Epithelial cell of esophagus (primary cell): Measurements from ENCODE around the gene STYK1.

Experiments
- DNase-seq: peaks from one replicate; pipeline ENCODE4 v3.0.0; 2010; ENCODE audit warnings: low read depth
- H3K4me3 ChIP-seq: 2 replicates; pipeline ENCODE4 v1.5.1; 2011; ENCODE audit warnings: mild to moderate bottlenecking, low read length, control low read depth
- TF ChIP-seq, protein P1 (sequence below): IDR thresholded peaks from 2 replicates; pipeline ENCODE4 v1.5.1; 2011; ENCODE audit warnings: low read depth, mild to moderate bottlenecking, low read length, control low read depth, inconsistent platforms; ENCODE audit not compliant: insufficient read depth; ENCODE audit errors: missing control alignments

Gene STYK1

DNA sequence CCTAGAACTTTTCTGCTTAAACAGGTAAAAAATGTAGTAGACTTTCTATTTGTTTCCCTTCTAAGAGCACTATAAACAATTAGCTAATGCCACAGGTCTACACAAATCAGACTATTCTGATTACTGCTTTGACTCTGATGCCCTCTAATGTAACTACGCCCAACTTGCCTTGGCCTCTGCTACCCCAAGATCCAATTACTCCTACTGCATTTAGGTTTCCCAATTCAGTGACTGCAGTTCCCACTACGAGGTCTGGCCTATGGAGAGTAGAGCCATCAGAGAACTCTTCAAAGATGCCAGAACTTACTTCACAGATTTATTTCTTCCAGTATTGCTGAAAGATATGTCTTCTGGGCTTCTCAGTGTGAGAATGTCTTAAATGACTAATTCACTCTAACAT is 15.3 kb upstream of the STYK1 start:
- no peak for DNase-seq
- TF ChIP-seq, protein P1, sequence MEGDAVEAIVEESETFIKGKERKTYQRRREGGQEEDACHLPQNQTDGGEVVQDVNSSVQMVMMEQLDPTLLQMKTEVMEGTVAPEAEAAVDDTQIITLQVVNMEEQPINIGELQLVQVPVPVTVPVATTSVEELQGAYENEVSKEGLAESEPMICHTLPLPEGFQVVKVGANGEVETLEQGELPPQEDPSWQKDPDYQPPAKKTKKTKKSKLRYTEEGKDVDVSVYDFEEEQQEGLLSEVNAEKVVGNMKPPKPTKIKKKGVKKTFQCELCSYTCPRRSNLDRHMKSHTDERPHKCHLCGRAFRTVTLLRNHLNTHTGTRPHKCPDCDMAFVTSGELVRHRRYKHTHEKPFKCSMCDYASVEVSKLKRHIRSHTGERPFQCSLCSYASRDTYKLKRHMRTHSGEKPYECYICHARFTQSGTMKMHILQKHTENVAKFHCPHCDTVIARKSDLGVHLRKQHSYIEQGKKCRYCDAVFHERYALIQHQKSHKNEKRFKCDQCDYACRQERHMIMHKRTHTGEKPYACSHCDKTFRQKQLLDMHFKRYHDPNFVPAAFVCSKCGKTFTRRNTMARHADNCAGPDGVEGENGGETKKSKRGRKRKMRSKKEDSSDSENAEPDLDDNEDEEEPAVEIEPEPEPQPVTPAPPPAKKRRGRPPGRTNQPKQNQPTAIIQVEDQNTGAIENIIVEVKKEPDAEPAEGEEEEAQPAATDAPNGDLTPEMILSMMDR: no peak

DNA sequence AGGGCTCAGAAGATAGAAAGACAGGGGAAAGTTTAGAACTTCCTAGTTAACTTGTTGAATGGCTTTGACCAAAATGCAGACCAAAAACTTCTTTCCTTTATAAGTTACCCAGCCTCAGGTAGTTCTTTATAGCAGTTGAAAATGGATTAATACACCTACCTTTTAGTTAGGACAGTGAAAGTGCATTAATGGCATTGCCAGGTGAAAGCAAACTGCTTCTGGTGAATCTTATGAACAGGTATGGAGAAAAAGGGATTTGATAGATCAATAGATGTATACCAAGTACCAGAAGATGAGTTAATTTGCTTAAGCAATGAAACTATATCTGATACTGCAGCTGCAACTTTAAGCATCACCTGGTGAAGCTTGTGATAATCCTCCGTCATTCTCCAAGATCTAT is 14.2 kb upstream of the STYK1 start:
- DNase-seq: no peak
- TF ChIP-seq, protein P1: no peak

More for the DNA sequence above, 15.3 kb upstream of the STYK1 start:
- no peak overlapping the region for H3K4me3 ChIP-seq

DNA sequence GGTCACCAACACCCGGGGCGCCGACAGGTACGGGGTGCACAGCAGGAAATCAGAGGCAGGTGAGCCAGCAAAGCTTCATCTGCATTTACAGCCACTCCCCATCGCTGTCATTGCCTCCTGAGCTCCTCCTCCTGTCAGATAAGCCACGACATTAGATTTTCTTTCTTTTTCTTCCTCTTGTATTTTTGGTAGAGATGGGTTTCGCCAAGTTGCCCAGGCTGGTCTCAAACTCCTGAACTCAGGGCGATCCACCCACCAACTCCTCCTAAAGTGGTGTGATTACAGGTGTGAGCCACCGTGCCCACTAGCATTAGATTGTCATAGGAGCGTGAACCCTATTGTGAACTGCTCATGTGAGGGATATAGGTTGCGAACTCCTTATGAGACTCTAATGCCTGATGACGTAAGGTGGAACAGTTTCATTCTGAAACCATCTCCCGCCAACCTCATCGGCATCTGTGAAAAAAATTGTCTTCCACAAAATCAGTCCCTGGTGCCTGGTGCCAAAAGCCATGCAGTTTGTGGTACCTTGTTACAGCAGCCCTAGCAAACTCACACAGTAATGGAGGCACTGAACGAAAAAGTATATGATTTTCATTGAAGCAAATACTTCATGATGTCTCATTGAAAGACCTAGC is 1.5 kb downstream of the STYK1 start:
- DNase-seq: no peak
- TF ChIP-seq, protein P1: no peak
- no peak overlapping the region for H3K4me3 ChIP-seq

More for the DNA sequence above, 14.2 kb upstream of the STYK1 start:
- H3K4me3 ChIP-seq: no peak overlapping the region

DNA sequence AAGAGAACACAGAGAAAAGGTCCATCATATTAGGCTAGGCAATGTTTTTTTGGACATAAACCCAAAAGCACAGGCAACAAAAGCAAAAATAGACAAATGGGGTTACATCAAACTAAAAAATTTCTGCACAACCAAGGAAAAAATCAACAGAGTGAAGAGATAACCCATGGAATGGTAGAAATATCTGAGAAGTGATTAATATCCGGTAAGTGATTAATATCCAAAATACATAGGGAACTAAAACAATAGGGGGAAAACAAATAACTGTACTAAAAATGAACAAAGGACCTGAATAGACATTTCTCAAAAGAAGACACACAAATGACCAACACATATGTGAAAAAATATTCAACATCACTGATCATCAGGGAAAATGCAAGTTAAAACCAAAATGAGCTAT is 4.3 kb downstream of the STYK1 start:
- H3K4me3 ChIP-seq: no peak overlapping the region
- DNase-seq: no peak
- TF ChIP-seq, protein P1: no peak

DNA sequence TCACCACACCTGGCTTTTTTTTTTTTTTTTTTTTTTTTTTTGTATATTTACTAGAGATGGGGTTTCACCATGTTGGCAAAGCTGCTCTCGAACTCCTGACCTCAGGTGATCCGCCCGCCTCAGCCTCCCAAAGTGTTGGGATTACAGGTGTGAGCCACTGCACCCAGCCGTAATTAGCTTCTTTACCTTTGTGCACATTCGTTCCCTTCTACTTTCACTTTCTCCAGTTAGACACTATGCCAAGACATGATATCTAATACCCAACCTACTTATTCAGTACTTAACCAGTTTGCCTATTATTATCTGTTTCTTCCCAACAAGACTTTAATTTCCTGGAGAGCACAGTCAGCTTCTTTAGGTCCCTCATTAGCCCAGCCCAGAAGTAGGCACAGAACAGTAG is 5.3 kb downstream of the STYK1 start:
- no peak overlapping the region for H3K4me3 ChIP-seq
- TF ChIP-seq, protein P1: no peak
- no peak for DNase-seq

DNA sequence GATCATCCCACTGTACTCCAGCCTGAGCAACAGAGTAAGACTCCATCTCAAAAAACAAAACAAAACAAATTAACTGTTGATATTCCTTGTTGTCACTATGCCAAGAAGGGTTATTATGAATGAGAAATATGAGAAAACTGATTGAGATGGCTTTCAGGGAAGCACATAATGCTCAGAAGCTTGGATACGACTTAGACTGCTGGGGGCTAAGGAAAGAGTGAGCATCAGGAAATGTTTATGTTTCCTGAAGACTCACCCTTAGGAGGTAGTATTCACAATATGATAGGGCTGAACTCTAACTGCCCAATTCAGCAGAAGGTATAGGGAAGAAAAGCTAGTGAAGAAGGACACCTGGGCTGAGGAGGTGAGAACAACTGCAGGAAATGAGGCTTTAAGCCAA is 6.3 kb downstream of the STYK1 start:
- no peak for DNase-seq
- TF ChIP-seq, protein P1: no peak
- H3K4me3 ChIP-seq: no peak overlapping the region

DNA sequence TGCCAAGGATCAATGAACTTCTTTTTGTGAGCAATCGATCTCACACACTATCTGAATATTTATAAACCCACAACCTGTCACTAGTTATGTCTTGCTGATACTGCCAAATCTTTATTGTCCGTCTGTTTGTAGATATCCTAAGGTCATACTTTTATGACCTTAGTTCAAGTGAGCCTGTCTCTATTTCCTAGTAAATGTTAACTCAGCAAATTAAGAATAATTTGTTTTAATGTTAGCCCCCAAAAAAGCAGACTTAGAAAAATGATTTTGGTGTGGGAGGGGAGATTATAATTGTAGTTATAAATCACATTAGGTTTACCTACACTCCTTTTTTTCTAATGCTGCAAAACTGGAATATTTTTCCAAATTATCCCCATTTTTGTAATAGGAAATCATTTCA is 9.4 kb downstream of the STYK1 start:
- TF ChIP-seq, protein P1: no peak
- no peak overlapping the region for H3K4me3 ChIP-seq
- DNase-seq: no peak
